Raji (cell line): ENCODE results near the gene RABAC1.

Experiments
- POLR2A ChIP-seq: IDR thresholded peaks from 2 replicates; pipeline ENCODE4 v1.6.1; 2011; ENCODE audit warnings: low read depth, low read length, control low read depth; ENCODE audit not compliant: insufficient read depth

The RABAC1 gene, protein sequence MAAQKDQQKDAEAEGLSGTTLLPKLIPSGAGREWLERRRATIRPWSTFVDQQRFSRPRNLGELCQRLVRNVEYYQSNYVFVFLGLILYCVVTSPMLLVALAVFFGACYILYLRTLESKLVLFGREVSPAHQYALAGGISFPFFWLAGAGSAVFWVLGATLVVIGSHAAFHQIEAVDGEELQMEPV

DNA sequence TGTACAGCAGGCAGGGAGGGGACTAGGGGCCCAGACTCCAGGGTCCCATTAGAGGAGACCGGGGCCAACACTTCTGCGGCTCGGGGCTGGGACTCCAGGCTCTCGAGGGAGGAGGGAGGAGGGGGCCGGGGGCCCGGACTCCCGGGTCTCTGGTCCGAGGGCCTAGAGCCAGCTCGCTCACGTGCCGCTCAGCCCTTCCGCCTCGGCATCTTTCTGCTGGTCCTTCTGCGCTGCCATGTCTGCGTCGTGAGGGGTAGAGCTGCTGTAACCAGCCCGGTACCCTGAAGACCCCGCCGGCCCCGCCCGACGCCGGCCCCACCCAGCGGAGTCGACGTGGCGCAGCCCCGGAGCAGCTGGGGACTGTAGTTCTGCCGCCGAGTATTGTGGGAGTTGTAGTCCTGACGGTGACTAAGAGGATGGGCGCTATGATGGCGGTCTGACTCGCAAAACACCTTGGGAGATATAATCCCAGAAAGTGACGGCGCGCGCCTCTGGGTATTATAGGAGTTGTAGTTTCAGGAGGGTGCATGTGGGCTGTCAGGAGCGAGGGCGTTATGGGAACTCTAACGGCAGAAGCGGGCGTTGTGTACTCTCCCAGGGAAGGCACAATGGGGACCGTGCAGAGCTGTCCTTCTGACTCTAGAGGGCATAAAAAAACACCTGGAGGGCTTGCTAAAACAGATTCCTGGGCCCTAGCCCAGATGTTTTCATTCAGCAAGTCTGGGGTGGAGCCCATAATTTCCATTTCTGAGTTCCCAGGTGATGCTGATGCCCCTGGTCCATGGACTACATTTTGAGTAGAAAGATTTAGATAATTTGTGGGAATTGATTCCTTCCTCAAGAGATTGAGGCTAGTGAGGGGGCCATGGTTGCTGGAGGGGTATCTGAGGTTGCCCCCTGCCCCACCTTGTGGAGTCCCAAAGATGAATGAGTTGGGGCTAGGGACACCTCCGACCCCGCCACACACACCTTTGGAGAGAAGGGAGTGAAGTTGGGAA is at the start of gene RABAC1:
RABAC1 (minus strand) TSS at position 266 of the 998 bp plus-strand sequence; CDS start at position 237, 29 bp downstream.
- peak; percentile 65 for TF ChIP-seq POLR2A

DNA sequence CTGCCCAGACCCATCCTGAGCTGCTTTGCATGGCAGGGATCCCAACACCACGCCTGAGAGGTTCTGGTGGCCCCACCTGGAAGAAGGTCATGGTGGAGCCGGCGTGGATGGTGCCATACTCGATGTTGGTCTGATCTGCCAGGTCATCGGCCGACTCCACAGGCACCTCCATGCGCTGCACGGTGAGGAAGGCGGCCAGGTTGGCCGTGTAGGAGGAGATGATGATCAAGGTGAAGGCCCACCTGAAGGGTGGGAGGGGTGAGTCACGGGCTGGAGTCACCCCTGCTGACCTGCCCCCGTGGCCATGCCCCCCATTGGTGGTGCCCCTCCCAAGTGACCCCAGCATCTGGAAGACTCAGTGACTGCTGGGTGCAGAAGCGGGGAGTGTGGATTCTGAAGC is 47.4 kb upstream of the RABAC1 start:
- no peak for TF ChIP-seq POLR2A

DNA sequence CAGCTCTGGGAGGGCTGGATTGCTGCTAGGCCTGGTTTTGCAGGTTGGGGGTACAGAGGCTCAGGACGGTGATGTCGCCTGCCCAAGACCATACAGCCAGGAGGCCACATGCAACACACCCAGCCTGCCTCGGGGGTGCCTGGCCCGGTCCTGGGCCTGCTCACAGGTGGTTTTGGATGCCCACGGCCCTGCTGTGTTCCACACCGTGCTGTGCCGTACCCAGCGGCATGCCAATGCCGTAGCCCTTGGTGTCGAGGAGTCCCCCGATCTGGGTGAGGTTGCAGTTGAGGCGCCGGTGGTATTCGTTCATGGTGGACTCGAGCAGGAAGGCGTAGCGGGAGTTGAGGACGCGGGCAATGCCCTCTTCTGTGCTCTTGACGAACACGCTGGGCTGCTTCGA is 46.4 kb upstream of the RABAC1 start:
- TF ChIP-seq POLR2A, result no peak

DNA sequence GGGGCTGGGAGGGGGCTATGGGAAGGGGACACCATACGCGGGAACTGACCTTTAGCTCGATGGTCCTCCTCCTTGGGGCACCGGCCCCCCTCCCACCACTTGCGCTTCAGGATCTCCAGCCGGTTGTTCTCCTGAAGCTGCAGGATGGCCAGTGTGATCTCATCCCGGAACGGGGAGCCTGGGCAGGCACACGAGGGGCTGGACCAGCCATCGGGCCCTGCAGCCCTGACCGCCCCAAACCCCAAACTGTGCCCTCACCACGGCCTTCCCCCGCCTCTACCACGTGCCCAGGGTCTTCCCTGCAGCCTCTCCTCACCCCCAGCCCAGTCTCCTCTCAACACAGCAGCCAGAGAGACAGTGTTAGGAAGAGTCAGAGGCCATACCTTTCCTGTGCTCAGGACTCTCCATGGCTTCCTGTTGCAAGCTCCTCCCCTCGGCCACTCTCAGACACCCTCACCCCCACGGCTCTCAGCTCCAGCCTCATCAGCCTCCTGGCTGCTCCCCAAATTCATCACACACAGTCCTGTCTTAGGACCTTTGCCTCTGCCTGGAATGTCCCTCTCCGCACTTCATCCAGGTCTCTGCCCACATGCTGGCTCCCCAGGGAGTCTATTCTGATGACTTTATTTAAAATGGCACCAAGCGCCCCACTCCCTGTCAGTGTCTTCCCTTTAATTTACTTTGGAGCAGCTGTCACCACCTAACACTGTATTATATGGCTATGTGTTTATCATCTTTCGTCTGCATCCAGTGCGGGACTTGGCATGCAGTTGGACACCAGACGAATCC is 44.6 kb upstream of the RABAC1 start:
- TF ChIP-seq POLR2A, result no peak

DNA sequence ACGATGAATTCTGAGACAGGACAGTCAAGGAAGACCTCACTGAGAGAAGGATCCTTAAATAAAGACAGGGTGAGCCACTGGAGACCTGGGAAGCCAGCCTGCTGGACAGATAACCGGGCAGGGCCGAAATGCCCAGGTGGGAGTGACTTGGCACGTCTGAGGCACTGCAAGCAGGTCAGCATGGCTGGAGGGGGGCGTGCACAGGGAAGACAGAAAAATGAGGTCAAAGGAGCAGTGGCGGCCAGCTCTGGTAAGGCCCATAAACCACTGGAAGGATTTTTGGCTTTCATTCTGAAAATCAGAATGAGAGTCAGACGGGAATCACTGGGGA is 40.7 kb upstream of the RABAC1 start:
- TF ChIP-seq POLR2A, result no peak

DNA sequence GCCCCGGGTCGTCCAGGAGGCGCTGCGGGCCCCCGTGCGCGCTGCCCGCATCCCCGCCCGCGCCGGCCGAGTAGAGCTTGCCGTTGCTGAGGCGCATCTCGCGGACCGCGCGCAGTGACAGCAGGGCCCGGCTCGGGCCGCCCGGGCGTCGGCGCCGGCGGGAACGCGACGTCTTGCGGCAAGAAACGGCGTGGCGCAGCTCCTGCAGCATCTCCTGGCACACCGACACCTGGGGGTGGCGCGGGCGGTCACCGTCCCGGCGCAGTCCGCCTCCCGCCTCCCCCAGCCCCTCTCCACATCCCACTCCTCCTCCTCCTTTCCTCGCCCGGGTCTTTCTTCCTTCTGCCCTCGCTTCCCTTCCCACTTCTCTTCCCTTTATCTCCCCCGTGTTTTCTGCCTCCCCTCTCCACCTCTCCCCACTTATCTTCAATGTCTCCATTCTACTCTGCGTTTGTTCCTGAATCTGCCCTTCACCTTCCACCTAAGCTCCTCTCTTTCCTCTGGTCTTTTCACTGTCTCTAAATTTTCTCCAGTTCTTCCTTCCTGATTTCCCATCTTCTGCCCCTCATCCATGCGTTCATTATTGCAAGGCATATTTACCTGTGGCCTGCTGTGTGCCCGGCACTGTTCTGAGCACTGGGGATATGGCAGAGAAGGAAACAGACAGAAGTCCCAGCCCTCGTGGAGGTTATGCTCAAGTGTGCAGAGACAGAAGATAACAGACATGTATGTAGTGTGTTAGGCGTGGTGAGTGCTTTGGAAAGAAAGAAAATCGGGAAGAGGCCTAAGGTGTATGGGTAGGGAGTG is 40.2 kb upstream of the RABAC1 start:
- no peak for TF ChIP-seq POLR2A

DNA sequence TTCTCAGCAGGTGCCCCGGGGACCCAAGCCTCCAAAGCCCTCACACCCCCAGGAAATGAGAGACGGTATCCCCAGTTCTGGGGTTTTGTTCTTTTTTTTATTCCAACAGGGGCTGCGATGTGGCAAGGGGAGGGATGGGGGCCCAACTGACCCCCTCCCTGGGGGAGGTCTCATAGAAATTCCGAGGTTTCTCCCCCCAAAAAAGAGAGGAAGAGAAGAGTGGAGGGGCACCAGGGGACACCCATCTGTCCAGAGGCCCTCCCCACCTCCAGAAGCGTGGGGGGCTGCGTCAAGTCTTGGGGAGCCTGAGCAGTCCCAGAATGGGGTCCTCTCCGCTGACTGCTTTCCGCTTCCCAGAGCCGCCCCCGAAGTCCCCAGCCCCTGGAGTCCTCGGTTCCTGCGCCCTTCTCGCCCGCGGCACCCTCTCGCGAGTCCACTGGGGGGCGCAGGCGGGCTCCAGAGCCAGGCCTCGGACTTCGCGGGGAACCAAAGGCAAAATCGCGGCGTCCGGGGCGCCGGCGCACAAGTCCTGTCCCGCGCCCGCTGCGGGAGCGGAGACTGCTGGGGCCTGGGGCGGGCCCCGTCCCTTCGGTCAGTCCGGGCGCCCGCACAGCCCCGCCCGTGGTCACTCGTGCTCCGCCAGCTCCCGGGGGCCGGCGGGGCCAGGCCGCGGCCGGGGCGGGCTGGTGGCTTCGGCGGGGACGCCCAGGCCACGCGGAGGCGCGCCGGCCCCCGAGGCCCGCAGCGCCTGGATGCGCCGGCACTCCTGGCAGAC is 39.3 kb upstream of the RABAC1 start:
- no peak for TF ChIP-seq POLR2A

DNA sequence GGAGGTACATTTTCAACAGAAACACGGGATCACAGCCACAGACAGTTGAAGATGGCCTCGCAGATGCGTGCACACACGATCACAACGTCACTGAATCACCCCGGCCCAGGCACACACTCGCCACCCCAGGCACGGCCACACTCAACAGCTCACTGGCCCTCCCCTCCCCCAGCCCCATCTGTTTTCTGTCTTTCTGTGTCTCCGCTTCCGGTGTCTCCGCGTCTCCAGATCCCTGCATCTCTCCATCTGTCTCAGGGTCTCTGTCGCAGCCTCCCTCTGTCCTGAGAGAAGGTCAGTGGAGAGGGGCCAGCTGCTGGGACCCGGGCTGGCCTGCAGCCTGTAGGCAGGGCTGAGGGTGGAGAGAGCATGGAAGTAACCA is 38.7 kb upstream of the RABAC1 start:
- TF ChIP-seq POLR2A, result no peak

DNA sequence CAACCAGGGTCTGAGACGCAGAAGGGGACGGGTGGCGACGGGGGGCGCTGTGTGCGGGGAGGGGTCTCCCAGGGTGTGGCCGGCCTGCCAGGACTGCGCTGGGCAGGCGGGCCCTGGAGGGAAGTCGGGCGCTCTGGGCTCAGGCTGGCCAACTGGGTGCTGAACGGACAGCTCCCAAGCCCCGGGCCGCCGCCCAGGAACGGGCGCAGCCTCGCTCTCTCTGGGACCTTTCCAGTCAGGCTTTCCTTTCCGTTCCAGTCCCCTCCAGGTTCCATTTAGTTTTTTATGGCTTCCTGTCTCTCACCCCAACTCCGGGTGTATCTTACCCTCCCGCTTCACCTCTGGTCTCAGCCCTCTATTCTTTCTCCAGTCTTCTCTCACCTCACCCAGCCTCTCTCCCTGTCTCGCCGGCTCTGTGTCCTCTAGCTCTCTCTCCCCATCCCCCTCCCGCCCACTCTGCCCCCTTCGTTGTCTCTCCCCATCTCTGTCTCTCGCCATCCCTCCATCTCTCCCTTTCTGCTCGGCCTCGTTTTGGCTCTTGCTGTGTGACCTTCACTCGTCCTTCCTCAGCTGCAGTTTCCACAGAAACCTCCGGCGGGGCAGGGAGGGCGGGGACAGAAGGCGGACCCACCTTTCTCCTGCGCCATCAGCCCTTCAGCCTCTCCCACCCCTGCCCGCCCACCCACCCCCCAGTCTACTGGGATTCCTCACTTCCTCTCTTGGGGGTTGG is 38.2 kb upstream of the RABAC1 start:
- TF ChIP-seq POLR2A, result no peak

DNA sequence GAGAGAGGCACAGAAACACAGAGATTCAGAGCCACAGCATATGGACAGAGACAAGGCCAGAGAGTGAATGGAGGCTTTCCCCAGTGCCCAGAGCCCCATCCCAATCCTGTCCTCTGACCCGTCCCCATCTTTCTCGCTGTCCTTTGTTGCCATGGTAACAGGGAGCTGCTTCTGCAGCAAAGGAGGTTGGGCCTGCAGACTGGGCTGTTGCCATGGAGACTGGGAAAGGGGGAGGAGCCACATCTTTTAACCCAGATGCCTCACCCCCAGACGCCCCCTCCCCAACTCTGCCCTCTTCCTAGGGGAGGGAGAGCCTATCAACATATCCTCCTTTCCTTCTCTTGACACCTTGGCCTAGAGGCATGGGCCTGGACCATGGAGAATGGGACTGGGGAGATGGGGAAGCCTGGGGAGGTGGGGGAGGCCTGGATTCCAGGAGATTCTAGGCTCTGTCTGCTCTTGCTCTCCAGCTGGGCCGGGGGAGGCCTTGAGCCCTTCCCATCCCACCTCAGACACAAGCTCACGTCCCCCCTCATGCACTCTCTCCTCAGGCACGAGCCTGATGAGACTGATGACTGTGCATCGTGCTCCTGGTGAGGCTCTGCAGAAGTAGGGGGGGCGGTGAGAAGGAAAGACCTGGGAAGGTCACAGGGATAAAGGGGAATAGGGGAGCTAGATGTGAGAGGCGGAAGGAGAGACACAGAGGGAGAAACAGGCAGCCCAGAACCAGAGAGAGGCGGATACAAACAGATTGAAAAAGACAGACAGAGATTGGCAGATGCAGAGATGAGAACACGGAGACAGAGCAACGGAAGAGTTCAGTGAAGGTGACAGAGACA is 37.1 kb upstream of the RABAC1 start:
- TF ChIP-seq POLR2A, result no peak

DNA sequence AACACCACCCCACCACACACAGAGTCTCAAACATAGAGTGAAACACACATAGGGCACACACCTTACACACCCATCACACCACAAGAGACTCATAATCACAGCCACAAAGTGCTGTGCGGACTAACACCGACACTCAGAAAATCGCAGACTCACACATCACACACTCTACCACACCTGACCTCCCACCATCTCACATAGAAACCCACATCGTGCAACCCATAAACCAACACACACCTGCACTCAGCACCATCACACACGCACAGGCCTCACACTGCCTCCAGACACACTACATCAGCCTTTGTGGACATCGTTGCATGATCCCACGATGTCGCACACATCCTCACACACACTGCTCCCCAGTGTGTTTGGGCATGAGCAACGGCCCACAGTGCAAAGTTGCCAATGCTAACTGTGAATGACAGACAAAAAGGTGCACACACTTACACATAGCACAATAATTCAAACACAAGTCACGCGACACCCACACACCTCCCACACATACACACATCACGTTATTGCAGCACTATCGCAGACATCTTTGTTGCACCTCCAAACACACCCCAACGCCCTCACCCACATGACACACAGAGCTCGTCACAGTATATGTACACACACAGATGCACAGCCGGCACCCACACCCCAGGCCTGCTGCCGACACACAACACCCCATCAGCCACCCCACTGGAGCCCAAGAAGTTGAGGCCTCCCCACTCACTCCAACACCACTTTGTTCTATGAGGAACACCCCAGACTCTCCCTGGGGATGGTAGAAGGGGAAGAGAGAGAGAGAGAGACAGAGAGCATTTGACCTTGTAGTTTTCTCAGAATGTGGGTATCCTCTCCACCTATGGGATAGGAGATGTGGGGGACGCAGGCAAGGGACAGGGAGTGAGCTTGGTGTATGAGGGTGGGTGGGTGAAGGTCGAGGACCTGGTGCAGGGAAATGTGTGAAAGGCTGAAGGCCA is 36.2 kb upstream of the RABAC1 start:
- TF ChIP-seq POLR2A, result no peak

DNA sequence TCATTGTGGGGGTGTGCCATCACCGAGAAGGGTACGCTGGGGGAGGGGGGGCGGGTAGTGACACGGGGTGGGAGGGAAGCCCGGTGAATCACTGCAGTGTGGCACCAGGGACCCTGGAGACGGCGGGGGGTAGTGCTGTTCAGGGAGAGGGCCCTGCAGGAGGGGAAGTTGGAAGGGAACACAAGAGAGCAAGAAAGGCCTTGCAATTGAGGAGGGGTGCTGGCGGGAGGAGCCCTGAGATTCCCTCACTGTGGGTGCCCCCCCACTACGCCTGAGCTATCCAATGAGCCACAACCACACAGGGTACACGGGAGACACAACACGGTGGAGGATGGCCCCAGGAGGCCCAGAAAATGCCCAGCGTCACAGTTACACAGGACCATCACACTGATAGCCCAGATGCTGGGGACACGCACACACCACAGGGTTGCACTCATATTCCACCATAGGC is 35.4 kb upstream of the RABAC1 start:
- TF ChIP-seq POLR2A, result no peak
